ENCODE results near the gene TMEM147. TPM values are rescaled to one million over a fixed set of nuclear protein-coding genes. Genes with fewer than 3 reads are reported as not detected.

Gene TMEM147
- total and polyA plus RNA-seq, 2 of the 13 experiments (the other 11 are each of a cell fraction or from before 2014, with no cell fraction given), result 141 to 176 TPM

- WGBS (ENCODE audit: low lambda C conversion rate), result 0% methylated on average over 21 of the region's 39 CpGs
- peaks cover 1 to 28% of the 10 kb centered on the region in 2 experiments; a peak in 2 of 5 replicates for H3K27me3 ChIP-seq (ENCODE audit: control insufficient read depth in 1 of 2, insufficient read depth in 2 of 2, low read length in 2 of 2)
- intact Hi-C loops (cut with micrococcal nuclease; ENCODE audit: unreplicated experiment) (loop anchor here (1.0 kb wide), 1 partner anchor 35 kb away; the partner anchor contains the start of gene TMEM147), in situ Hi-C loops (cut with HindIII; ENCODE audit: extremely low pct_ligation_motif_present, low pct_unique_long_range_greater_than_20kb) (no loop called here)
- FAIRE-seq (peak; percentile 86), ATAC-seq (peak; percentile 85), DNase-seq (ENCODE audit: low spot score) (peak; percentile 75)
- peak overlapping the region; percentile 65 to 78 (median 69) for H3K4me3 ChIP-seq (replicated peaks in 1 of 3; ENCODE audit: insufficient read depth in 1 of 3, low read depth in 2 of 3, low read length in 3 of 3)
- H4K20me1 ChIP-seq (ENCODE audit: insufficient read depth, low read length), result no peaks in the 10 kb centered on the region
- peak overlapping the region; percentile 93 for H3K4me2 ChIP-seq (ENCODE audit: low read depth, low read length)
- ChIA-PET POLR2A (interaction anchor here (0.6 to 1.4 kb wide), 11 partner anchors 8 to 241 kb away, joined by 3 to 5 read pairs (median 4); partner anchors contain the start of gene COX6B1), CTCF (ENCODE audit: low intra/inter-chr PET ratio, low total read pairs) (interaction anchor here (1.2 to 1.7 kb wide), 4 partner anchors 39 to 262 kb away, joined by 3 to 5 read pairs (median 4); no protein-coding TSS in a partner anchor)
- peak overlapping the region; percentile 58 for H3K27ac ChIP-seq (ENCODE audit: extremely low read length, insufficient read depth, low read length)
- peak overlapping the region; percentile 69 for H3K9ac ChIP-seq (ENCODE audit: insufficient read depth, low read depth, low read length)
- BruUV-seq (replicated peaks), result TSS peak; percentile 84
- peaks cover 2 to 4% of the 10 kb centered on the region in 2 experiments; a peak in 3 of 5 replicates for H3K36me3 ChIP-seq (replicated peaks in 1 of 2; ENCODE audit: control insufficient read depth in 1 of 2, insufficient read depth in 2 of 2, low read length in 2 of 2)
- peak overlapping the region; percentile 95 for H2AFZ ChIP-seq (ENCODE audit: low read length)
- H3K4me1 ChIP-seq (ENCODE audit: insufficient read depth, low read length), result peaks cover 55% of the 10 kb centered on the region
- H3K9me3 ChIP-seq (ENCODE audit: low read length), result no peaks in the 10 kb centered on the region
- H3K79me2 ChIP-seq (ENCODE audit: insufficient read depth, low read length), result no peaks in the 10 kb centered on the region
- TF ChIP-seq ZBTB20 (CRISPR knock-in tag; IDR thresholded peaks at IDR 0.05; ENCODE audit: borderline replicate concordance, low read depth) (peak; percentile 19; the same call in 1 of the 2 replicates), ZBTB33 (CRISPR knock-in tag; IDR thresholded peaks at IDR 0.05) (no peak), GRHL1 (CRISPR knock-in tag; conservative IDR thresholded peaks at IDR 0.05) (no peak), MEIS2 (CRISPR knock-in tag; IDR thresholded peaks at IDR 0.05) (peak; percentile 4; the same call in 1 of the 2 replicates), DZIP1 (CRISPR knock-in tag; IDR thresholded peaks at IDR 0.05) (no peak), TGIF2 (CRISPR knock-in tag; IDR thresholded peaks at IDR 0.05) (peak; percentile 58; the same call in 1 of the 2 replicates), ZMYM4 (CRISPR knock-in tag; IDR thresholded peaks at IDR 0.05) (no peak), TBX2 (CRISPR knock-in tag; IDR thresholded peaks at IDR 0.05; ENCODE audit: borderline replicate concordance) (peak; percentile 66), ZBTB25 (CRISPR knock-in tag; IDR thresholded peaks at IDR 0.05) (peak; percentile 69; the same call in 1 of the 2 replicates)
Observed at GRCh38 chr19:35509861-35510625, 35.4 kb upstream of the TMEM147 start.

Measured in HepG2 (cell line).